NCI-H69 (cell line): Measurements from ENCODE around the gene MED16.

Experiments
- DNase-seq: peaks from one replicate; lab custom pipeline; 2025; lab: John Stamatoyannopoulos, UW

MED16 gene

GRCh38 chr19:927780-928401, 34.9 kb upstream of the MED16 start:
- no peak for DNase-seq

GRCh38 chr19:927351-927779, 34.4 kb upstream of the MED16 start:
- peak; percentile 44 for DNase-seq

DNA sequence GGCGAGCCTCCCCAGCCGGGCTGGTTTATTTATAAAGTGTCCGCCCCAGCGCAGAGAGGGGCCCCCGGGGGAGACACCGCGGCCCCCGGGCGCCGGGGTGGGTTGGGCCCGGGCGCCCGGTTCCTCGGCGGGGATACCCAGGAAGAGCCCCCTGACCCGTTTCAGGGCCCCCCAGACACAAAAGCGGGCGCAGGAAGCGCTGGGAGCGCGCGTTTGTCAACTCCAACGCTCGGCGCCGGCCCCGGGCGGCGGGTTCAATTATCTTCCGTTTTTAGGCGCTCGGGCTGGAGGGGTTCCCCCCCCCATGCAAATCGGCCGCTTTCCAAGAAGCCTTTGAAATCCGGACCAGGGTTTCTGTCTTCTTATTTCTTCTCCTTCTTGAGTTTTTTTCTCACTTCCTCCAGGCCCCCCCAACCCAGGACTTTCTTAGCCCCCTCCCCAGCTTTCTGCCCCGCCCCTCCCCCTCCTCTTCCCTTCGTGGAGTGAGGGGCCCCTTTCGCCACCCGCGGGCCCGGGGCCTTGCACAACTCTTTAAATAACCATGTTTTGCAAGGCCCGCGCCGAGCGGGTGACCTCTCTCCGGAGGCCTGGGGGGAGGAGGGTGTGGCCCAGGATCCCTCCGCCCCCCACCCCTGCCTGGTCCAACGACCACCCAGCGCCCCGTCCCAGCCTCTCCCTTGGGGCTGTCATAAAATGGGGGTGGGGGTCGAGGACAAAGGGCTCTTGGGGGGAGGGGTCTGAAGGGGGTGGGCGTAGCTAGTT, 33.8 kb upstream of the MED16 start:
- peak; percentile 67 for DNase-seq

GRCh38 chr19:926323-926588, 33.3 kb upstream of the MED16 start:
- DNase-seq = no peak

DNA sequence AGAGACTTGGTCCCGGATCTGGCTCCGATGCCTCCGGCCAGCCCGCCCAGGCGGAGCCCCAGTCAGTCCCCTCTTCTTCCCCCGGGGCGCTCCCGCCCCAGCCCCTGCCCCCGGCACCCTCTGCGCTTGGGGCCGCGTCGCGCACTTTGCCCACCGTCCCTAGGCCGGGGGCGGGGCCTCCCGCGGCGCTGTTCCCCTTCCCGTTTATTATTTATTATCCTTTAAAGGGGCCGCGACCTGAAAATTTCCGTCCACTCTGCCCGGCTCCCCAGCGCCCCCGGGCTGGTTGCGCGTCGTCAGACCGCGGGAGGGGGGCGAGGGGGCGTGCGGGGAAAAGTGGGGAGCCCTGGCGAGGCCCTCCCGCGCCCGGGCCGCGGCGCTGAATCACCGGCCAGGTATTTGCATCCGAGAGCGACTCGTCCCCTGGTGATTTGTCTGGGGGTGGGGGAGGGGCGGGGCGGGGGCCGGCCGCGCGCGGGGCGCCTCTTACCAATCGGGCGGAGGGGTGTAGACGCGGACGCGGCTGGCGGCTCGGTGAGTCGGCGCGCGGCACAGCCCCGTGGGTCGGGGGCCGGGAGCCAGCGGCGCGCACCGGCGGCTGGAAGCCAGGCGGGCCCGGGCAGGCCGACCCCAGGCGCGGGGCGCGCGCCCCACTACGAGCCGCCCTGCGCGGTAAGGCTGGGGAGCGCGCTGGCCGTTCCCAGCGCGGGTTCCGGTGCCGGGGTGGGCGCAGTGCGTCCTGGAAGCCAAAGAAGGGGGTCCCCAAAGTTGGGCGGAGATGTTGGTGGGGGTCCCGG, 32.7 kb upstream of the MED16 start, which contains the start of gene ARID3A:
ARID3A (plus strand) TSS at position 510 of the 797 bp plus-strand sequence. CDS start 3,494 bp downstream, outside the sequence.
- peak; percentile 94 for DNase-seq

- DNase-seq = peak; percentile 94
Observed at GRCh38 chr19:925087-925525, 32.1 kb upstream of the MED16 start.

- DNase-seq = peak; percentile 56
Observed at GRCh38 chr19:924553-925086, 31.6 kb upstream of the MED16 start.

GRCh38 chr19:920051-920864, 27.3 kb upstream of the MED16 start:
- peak; percentile 89 for DNase-seq

GRCh38 chr19:919199-920050, 26.4 kb upstream of the MED16 start:
- DNase-seq = peak; percentile 89

DNA sequence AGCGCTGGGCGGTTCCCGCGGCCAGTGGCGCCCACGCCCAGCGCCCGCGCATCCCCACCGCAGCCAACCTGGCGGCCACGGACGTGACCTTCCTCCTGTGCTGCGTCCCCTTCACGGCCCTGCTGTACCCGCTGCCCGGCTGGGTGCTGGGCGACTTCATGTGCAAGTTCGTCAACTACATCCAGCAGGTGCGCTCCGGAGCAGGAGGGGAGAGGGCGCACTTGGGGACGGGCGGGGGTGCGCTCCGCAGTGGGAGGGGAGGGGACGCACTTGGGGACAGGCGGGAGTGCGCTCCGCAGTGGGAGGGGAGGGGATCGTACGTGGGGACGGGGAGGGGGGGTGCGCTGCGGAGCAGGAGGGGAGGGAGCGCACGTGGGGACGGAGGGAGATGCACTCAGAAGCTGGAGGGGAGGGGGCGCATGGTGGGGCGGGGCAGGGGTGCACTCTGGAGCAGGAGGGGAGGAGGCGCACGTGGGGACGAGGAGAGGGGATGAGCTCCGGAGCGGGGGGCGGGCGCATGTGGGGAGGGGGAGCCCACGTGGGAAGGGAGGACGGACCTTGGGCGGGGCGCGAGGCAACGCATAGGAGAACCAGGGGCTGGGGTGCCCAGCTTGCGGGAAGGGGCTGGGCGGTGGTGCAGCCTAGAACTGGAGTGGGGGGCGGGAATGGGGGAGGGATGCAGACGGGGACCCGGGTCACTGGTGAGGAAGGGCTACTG, 25.7 kb upstream of the MED16 start:
- peak; percentile 73 for DNase-seq

DNA sequence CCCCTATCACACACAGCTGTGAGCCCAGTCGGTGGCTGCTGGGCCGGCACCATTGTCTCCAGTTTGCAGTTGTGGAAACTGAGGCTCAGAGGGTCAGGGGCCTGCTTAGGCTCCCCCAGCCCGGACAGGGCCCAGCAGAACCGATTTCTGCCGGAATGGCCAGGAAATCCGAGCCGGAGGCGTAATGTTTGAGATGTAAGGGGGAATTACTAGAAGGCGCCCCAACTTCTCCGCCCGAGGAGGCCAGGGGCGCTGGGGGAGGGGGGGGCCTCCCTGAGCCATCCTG, 25.1 kb upstream of the MED16 start:
- DNase-seq = no peak

GRCh38 chr19:917323-918151, 24.6 kb upstream of the MED16 start, which contains the start of gene KISS1R:
Gene KISS1R (plus strand): TSS chr19:917333. CDS start chr19:917503, 170 bp downstream.
- peak; percentile 80 for DNase-seq

DNA sequence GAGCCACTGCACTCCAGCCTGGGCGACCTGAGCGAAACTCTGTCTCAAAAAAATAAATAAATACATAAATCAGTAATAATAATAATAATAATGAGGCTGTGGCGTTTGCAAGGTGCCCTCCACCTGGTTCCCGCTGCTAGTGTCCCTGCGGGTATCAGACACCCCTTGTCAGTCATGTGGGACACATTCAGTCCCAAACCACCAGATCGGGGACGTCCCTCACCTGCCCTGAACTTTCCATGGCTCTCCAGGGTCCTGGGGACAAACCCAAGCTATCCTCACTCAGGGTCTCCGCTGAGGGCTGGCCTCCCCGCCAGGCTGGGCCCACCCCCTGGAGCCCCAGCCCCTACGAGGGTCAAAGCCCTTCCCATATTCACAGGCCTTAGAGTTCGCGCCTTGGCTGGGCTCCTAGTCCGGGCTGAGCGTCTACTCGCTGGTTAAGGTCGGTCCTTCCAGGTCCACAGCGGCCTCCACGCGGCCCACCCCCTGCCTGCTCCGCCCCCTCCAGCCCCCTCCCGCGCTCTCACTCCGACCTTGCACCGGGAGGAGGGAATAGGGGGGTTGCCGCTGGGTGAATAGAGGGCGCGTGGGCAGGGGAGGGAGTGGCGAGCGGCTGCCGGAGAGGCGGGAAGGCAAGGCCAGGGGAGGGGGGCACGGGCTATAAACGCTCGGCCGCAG, 23.8 kb upstream of the MED16 start:
- DNase-seq = peak; percentile 75

GRCh38 chr19:913080-913748, 20.2 kb upstream of the MED16 start, which contains the start of gene R3HDM4:
Gene R3HDM4 (minus strand): TSS chr19:913219. CDS start chr19:913157, 62 bp downstream.
- DNase-seq = peak; percentile 84

- no peak for DNase-seq
Observed at GRCh38 chr19:912181-913079, 19.4 kb upstream of the MED16 start.

DNA sequence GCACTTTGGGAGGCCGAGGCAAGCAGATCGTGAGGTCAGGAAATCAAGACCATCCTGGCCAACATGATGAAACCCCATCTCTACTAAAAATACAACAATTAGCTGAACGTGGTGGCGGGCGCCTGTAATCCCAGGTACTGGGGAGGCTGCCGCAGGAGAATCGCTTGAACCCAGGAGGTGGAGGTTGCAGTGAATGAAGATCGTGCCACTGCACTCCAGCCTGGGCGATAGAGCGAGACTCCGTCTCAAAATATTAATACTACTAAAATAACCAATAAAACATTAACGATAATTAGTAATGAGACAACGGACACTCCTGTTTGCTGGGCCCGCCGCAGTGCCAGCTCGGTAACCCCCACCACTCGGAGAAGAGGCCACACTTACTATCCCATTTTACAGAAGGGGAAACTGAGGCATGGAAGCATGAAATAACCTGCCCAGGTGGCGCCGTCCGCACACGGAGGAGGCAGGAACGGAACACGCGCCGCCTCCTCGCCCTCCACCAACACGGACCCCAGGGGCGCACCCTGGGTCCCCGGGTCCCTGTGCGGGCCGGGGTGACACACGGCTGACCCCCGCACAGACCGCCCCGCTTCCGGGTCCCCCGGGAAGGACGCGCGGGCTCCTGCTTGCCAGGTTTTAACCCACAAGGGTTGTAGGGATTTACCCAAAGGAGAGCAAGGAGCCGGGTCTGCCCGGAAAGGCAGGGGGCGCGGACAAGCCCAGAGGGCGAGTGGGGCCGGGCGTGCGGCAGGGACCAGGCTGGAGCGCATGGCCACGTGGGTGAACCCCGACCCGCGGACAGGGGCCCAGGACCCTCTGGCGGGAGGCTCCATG, 18.4 kb upstream of the MED16 start:
- no peak for DNase-seq
